Pons (tissue), 1 donor: ENCODE measurements around the gene MERTK.
"Not testable (repeated sequence)": the region's sequence is repeated elsewhere in the genome, so short reads cannot be mapped to it uniquely, and the experiment has no call there.

Experiments
- DNase-seq: peaks from one replicate; pipeline ENCODE4 v3.0.0-alpha.2; 2016; ENCODE audit warnings: low spot score

The MERTK gene

GRCh38 chr2:111909997-111910396, 11.6 kb downstream of the MERTK start:
- DNase-seq: not testable (repeated sequence)

DNA sequence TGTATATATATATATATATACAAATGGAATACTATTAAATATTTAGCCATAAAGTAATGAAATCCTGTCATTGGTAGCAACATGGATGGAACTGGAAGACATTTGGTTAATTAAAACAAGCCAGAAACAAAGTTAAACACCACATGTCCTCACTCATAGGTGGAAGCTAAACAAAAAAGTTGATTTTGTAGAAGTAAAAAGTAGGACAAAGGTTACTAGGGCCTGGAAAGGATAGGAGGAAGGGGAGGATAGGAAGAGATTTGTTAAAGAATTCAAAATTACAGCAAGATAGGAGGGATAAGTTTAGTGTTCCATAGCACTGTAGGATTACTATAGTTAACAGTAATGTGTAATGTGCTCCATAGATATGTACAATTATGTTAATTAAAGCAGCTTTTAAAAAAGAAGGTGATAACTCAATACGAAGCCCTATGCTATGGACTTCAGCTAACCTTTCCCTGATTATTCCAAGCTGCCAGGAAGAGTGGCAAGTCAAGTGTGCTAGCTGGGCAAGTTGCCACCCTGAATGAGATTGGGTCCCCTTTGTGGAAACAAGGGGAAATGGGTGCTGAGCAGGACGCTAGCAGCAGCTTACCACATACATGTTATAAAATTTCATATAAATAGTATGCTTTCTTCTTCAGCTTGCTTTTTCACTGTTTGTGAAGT, 12.3 kb downstream of the MERTK start:
- DNase-seq: no peak

DNA sequence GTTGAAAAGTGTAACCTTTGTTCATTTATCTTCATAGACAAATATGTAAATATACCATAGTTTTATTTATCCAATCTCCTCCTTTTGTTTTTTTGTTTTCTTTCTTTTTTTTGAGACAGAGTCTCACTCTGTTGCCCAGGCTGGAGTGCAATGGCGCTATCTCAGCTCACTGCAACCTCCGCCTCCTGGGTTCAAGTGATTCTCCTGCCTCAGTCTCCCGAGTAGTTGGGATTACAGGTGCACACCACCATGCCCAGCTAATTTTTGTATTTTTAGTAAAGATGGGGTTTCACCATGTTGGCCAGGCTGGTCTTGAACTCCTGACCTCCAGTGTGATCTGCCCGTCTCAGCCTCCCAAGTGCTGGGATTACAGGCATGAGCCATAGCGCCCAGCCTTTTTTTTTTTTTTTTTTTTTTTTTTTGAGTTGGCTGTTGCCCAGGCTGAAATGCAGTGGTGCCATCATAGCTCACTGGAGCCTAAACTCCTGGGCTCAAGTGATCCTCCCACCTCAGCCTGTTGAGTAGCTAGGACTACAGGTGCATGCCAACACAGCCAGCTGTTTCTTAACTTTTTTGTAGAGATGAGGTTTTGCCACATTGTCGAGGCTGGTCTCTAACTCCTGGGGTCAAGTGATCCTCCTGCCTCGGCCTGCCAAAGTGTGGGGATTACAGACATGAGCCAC, 13.0 kb downstream of the MERTK start:
- not testable (repeated sequence) for DNase-seq

DNA sequence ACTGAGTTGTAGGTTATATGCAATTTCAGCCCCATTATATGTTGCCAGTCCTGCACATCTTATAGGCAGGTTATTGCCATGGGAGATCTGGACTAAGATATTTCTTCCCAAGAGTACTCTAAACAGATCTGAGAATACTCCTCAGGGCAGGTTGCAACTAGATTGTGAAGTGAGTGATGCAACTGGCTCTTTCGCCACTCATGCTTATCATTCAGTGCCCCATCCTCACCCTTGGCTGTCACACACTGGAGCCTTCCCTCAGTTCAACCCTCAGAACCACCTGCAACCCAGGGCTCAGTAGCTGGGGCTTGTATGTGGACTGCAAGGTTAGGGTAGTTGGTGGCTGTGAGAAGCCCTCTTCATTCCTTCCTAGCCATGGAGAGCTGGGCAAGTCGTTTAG, 14.1 kb downstream of the MERTK start:
- DNase-seq: no peak

DNA sequence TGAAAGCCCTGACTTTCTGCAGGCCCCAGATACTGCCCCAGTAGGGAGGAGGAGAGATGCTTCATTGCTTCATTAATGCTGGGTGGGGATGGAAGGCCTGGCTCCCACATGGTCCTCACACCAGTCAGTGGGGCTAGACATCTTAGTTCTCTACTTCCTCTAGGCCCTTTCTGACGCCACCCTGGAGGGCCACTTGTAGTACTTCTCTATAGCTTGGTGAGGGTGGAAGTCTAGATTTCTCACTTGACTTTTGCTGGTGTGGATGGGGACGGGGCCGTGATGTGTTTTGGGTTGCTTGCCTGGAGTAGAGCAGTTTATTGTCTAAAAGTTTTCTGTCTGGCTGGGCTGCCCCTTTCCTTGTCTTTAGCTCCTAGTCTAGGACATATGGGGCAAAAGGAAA, 18.7 kb downstream of the MERTK start:
- DNase-seq: no peak

GRCh38 chr2:111918383-111918806, 20.0 kb downstream of the MERTK start:
- no peak for DNase-seq

DNA sequence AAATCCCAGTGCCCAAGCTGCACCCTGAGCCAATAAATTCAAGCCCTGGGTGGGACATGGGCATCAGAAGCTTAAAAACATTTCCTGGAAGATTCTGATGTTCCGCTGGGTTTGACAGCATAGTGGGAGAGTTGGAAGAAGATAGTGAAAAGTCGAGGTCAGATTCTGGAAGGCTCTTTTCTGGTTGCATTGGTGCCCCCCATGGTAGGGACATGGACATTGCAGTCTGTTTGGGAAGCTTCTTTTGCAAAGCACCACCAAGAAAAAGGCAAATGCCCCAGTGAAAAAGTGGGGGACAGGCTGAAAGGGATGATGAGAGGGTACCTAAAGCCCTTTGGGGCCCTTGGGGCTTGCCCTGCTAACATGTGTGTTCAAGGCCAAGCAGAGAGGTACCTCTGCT, 21.0 kb downstream of the MERTK start:
- DNase-seq: no peak

DNA sequence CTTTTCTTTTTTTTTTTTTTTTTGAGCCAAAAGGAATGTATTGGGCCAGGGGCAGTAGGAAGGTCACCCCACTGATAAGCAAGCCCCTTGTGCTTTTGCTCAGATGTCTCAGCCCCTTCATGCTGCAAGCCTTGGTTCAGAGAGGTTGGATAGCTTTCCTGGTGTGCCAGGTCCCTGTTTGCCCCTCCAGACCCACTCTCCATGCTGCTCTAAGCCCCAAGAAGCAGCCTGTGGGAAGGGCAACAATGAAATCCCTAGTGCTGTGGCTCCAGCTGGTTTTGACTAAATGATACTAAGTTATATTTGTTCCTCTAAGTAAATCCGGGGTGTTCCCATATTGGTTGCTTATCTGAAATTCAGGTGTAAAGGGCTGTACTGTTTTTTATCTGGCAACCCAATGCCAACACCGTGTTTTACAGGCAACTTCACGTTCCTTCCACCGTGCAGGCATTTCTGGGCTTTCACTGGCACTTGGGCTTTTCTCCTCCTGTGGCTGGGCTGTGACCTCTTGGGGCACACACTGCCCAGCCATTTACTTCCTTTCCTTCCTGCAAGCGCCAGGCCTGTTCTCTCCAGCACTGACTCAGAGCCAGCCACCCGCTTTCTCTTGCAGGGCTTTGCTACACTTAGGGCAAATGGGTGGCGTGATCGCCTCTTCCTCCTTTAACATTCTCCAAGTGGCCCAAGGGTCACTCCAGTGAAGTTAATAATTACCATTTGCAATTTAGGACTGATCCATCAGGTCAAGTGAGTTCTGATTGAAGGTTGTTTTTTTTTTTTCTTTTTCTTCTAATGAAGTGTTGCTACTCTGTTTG, 21.6 kb downstream of the MERTK start:
- DNase-seq: peak; percentile 68

DNA sequence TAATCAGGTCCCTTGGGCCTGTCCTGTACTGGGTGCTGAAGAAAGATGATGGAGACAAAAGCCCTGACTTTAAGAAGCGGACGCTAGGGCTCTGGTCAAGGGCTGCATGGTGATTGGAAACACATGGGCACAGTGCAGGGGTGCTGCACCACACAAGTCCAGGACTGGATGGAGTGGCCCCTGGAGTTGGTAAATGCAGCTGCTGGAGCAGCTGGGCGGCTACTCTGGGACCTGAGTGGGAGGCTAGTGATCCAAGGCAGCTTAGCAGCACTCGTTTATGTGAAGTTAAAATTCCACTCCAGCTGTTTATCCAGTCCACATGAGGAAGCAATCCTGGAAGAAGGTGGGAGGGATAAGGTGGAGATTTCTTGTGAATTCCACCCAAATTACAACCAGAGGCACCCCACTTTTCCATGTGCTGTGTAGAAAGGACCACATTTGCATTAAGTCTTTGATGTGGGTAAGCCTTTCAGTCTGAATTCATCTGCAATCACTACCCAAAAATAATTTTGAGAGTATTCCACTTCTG, 24.9 kb downstream of the MERTK start:
- DNase-seq: no peak

- no peak for DNase-seq
Observed at GRCh38 chr2:111924617-111925107, 26.3 kb downstream of the MERTK start.

- no peak for DNase-seq
Observed at GRCh38 chr2:111927723-111928122, 29.3 kb downstream of the MERTK start.

DNA sequence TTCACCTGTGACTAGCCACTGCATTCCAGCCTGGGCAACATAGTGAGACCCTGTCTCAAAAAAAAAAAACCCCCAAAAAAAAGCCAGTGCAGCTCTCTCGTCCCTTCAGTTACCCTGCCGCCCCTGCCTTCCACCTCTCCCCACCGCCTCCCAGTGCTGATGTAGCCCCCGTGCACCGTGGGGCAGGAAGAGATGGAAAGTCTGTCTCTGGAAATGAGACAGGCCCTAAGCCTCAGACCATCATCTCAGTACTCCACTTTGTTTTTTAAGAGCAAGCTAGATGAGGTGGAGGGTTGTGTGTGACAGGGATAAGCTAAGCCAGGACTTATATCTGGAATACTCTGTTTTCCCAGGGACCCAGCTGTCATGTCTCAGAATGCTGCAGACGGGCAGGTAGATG, 32.0 kb downstream of the MERTK start:
- no peak for DNase-seq

- DNase-seq: no peak
Observed at GRCh38 chr2:111930875-111931274, 32.5 kb downstream of the MERTK start.

DNA sequence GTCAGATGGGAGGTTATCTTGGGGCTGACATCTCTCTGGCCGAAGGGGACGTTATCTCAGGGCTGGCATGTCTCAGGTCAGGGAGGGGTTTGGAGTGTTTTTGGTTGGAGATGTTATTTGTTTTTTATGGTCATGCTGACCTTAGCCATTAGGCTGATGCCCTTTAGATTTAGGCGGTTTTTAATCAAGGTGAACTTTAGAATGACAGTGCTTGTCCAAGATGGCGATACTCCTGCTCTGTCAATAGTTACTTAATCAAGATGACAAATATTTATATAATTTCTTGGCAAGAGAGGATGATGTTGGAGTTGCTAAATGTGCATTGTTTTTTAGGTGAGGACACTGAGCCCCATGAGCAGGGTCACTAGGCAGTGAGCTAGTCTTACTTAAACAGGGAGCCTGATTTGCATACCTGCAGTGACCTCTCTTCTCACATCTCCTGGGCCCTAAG, 34.5 kb downstream of the MERTK start:
- no peak for DNase-seq

GRCh38 chr2:111933900-111934299, 35.5 kb downstream of the MERTK start:
- not testable (repeated sequence) for DNase-seq

DNA sequence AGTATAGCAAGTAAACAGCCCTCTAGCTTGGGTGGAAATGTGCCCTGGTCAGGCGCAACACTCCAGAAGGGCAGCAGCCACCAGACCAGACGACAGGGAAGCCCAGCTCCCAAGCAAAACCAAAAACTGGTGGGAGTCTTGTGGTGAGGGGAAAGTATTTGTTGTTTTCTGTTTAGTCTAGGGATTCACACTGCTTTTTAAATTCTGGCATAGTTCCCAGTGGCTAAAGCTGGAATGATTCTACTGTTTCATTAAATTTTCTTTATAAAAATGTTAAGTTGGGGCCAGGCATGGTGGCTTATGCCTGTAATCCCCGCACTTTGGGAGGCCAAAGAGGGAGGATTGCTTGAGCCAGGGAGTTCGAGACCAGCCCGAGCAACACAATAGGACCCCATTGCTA, 38.5 kb downstream of the MERTK start:
- DNase-seq: no peak

GRCh38 chr2:111938392-111938791, 40.0 kb downstream of the MERTK start:
- DNase-seq: no peak

DNA sequence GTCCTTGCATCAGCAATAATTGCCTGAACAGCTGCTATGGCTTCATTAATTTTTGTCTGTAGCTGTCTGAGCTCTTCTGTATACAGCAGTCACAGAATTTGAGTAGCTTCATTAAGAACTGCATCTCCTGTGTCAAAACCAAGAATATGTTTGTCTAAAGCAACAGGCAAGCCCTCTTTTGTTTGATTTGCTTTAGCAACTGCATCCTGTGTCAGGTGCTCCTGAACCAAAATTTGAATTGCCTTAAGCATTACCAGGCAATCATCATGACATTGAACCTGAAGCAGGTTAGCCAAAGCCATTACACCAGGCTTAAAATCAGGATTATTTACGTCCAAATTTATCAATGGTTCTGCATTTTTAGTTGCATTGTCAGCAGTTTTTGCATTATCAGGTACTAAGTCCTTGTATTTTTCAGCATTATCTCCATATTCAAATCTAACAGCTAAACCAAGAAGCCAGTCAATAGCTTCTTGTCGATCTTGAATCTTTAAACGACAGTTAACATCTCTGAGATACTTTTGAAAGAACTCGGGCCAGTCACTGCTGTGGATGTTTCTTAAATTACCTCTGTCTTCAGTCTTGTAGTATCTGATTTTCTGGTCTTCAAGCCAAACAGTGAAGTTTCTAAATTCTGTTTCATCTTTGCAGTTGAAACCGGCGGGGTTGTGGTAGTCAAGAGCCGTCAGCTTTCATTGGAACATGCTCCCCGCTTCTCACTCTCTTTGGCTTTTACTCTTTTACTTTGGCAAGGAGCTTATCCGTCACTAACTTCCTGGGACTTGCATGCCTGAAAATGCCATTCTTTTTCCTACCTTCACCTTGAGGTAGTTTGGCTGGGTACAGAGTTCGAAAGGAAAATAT, 42.2 kb downstream of the MERTK start:
- DNase-seq: no peak

DNA sequence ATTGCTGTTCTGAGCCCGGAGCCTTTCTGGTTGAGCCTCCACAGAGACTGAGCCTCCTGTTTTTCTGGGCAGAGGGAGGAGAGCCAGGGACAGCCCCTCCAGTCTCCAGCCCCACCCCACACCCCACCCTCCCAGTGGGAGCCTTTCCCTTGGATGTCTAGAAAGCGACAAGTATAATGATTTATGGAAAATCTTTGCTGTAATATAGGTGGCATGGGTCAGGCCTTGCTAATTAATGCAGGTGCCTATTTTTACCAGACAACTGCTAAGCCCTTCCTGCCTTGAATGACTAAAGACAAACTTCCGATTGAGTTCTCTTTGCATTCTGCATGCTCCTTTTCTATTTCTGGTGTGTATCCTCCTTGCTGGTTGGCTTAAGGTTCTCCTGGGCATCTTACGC, 43.1 kb downstream of the MERTK start:
- no peak for DNase-seq

- DNase-seq: no peak
Observed at GRCh38 chr2:111944531-111945210, 46.3 kb downstream of the MERTK start.
